HG03575 (cell line): ENCODE results near the gene NRCAM.
"Not testable (repeated sequence)": the region's sequence is repeated elsewhere in the genome, so short reads cannot be mapped to it uniquely, and the experiment has no call there.

Source experiments
- ATAC-seq: cut with Tn5 transposase; IDR thresholded peaks from one replicate; pipeline ENCODE4 v1.9.1; 2021; ENCODE audit not compliant: unreplicated experiment, insufficient number of reproducible peaks, low FRiP score; ENCODE audit errors: extremely low read depth

Gene NRCAM

GRCh38 chr7:108293149-108293612 is 163.1 kb downstream of the NRCAM start:
- no peak for ATAC-seq

GRCh38 chr7:108292541-108292940 is 163.7 kb downstream of the NRCAM start:
- ATAC-seq: no peak

GRCh38 chr7:108291791-108292440 is 164.3 kb downstream of the NRCAM start:
- no peak for ATAC-seq

GRCh38 chr7:108291152-108291508 is 165.1 kb downstream of the NRCAM start:
- ATAC-seq: no peak

- ATAC-seq: no peak
Measured at GRCh38 chr7:108290459-108291151, 165.6 kb downstream of the NRCAM start.

- ATAC-seq: no peak
Measured at GRCh38 chr7:108289852-108290251, 166.4 kb downstream of the NRCAM start.

GRCh38 chr7:108287857-108288256 is 168.4 kb downstream of the NRCAM start:
- ATAC-seq: no peak

GRCh38 chr7:108286290-108286904 is 169.8 kb downstream of the NRCAM start:
- no peak for ATAC-seq

GRCh38 chr7:108285778-108286177 is 170.5 kb downstream of the NRCAM start:
- no peak for ATAC-seq

- ATAC-seq: no peak
Measured at GRCh38 chr7:108285003-108285368, 171.2 kb downstream of the NRCAM start.

- no peak for ATAC-seq
Measured at GRCh38 chr7:108284349-108285002, 171.8 kb downstream of the NRCAM start.

- no peak for ATAC-seq
Measured at GRCh38 chr7:108283252-108283651, 173.0 kb downstream of the NRCAM start.

GRCh38 chr7:108282427-108282996 is 173.7 kb downstream of the NRCAM start:
- no peak for ATAC-seq

- no peak for ATAC-seq
Measured at GRCh38 chr7:108280136-108280535, 176.1 kb downstream of the NRCAM start.

GRCh38 chr7:108278776-108279175 is 177.5 kb downstream of the NRCAM start:
- no peak for ATAC-seq

GRCh38 chr7:108278281-108278680 is 178.0 kb downstream of the NRCAM start:
- ATAC-seq: no peak

GRCh38 chr7:108274447-108274846 is 181.8 kb downstream of the NRCAM start:
- not testable (repeated sequence) for ATAC-seq

GRCh38 chr7:108272891-108273290 is 183.3 kb downstream of the NRCAM start:
- not testable (repeated sequence) for ATAC-seq

- peak; percentile 69 for ATAC-seq
Measured at GRCh38 chr7:108270385-108271015, 185.7 kb downstream of the NRCAM start.
